GM23338 (cell line): Measurements from ENCODE around the gene ZNF579. TPM values are rescaled to one million over a fixed set of nuclear protein-coding genes. Genes with fewer than 3 reads are reported as not detected.

ENCODE experiments used
- ATAC-seq: fragments of 200-7000 bp; cut with Tn5 transposase; 3 replicates; pipeline ENCODE4 v1.9.1; 2020
- DNase-seq: peaks from one replicate; pipeline ENCODE4 v3.0.0-alpha.2; 2015; ENCODE audit warnings: low spot score
- H2AFZ ChIP-seq: fragments of 200-600 bp; sonication (generic); 2 replicates; pipeline ENCODE4 v1.8.0; 2016; ENCODE audit warnings: antibody characterized with exemption, mild to moderate bottlenecking, moderate library complexity
- H3F3A ChIP-seq: fragments of 200-600 bp; sonication (generic); replicated peaks from 2 replicates; pipeline ENCODE4 v1.8.0; 2017; ENCODE audit warnings: antibody characterized with exemption, mixed run types, low read depth
- H3K27ac ChIP-seq: fragments of 200-600 bp; sonication (generic); 2 replicates; pipeline ENCODE4 v1.6.1; 2016; ENCODE audit warnings: low read depth
- H3K27me3 ChIP-seq: fragments of 200-600 bp; sonication (generic); 2 replicates; pipeline ENCODE4 v1.8.0; 2016; ENCODE audit warnings: mild to moderate bottlenecking, mixed run types, moderate library complexity; ENCODE audit not compliant: insufficient read depth
- H3K36me3 ChIP-seq: fragments of 200-600 bp; sonication (generic); 2 replicates; pipeline ENCODE4 v1.8.0; 2016; ENCODE audit warnings: mild to moderate bottlenecking; ENCODE audit not compliant: insufficient read depth
- H3K4me1 ChIP-seq: fragments of 200-600 bp; sonication (generic); 2 replicates; pipeline ENCODE4 v1.8.0; 2016; ENCODE audit warnings: mild to moderate bottlenecking, moderate library complexity; ENCODE audit not compliant: insufficient read depth
- H3K4me2 ChIP-seq: fragments of 200-600 bp; sonication (generic); 2 replicates; pipeline ENCODE4 v1.7.1; 2017; ENCODE audit warnings: mixed run types
- H3K4me3 ChIP-seq: fragments of 200-600 bp; sonication (generic); 2 replicates; pipeline ENCODE4 v1.6.1; 2016; ENCODE audit warnings: mixed run types
- H3K79me2 ChIP-seq: fragments of 200-600 bp; sonication (generic); replicated peaks from 2 replicates; pipeline ENCODE4 v1.8.0; 2017; ENCODE audit warnings: mild to moderate bottlenecking; ENCODE audit not compliant: insufficient read depth
- H3K9me2 ChIP-seq: fragments of 200-600 bp; sonication (generic); 2 replicates; pipeline ENCODE4 v1.8.0; 2017; ENCODE audit not compliant: insufficient read depth
- H4K20me1 ChIP-seq: fragments of 200-600 bp; sonication (generic); replicated peaks from 2 replicates; pipeline ENCODE4 v1.8.0; 2017; ENCODE audit warnings: mild to moderate bottlenecking; ENCODE audit not compliant: insufficient read depth
- H3K27ac Mint-ChIP-seq: 2 replicates; pipeline ENCODE4 v1.8.0; 2020; ENCODE audit warnings: inconsistent platforms, mild to moderate bottlenecking, moderate library complexity, mixed read lengths
- H3K27me3 Mint-ChIP-seq: 3 replicates; pipeline ENCODE4 v1.8.0; 2022; ENCODE audit warnings: low read depth, mild to moderate bottlenecking, moderate library complexity, mixed read lengths, inconsistent platforms; ENCODE audit not compliant: insufficient read depth, poor library complexity
- H3K36me3 Mint-ChIP-seq: 3 replicates; pipeline ENCODE4 v1.8.0; 2021; ENCODE audit warnings: low read depth, mild to moderate bottlenecking, inconsistent platforms, moderate library complexity, mixed read lengths
- H3K4me1 Mint-ChIP-seq: 3 replicates; pipeline ENCODE4 v1.8.0; 2020; ENCODE audit warnings: mild to moderate bottlenecking, inconsistent platforms, mixed read lengths
- H3K4me3 Mint-ChIP-seq: 3 replicates; pipeline ENCODE4 v1.8.0; 2021; ENCODE audit warnings: moderate library complexity, mild to moderate bottlenecking, inconsistent platforms, mixed read lengths
- H3K9me3 Mint-ChIP-seq: 3 replicates; pipeline ENCODE4 v1.8.0; 2020; ENCODE audit warnings: moderate library complexity, mild to moderate bottlenecking, inconsistent platforms, mixed read lengths
- CREB1 ChIP-seq: fragments of 250-450 bp; sonication (Bioruptor Pico); IDR thresholded peaks from 2 replicates; pipeline ENCODE4 v1.5.0; 2020; ENCODE audit warnings: low read depth, mild to moderate bottlenecking, moderate library complexity
- EZH2phosphoT487 ChIP-seq: fragments of 200-600 bp; sonication (generic); IDR thresholded peaks from one replicate; pipeline ENCODE4 v1.8.1; 2018; ENCODE audit warnings: antibody characterized with exemption; ENCODE audit not compliant: unreplicated experiment
- POLR2AphosphoS5 ChIP-seq: IDR thresholded peaks from 2 replicates; pipeline ENCODE4 v1.6.1; 2016; ENCODE audit warnings: antibody characterized with exemption, low read depth
- ZNF114 ChIP-seq: fragments of 250-450 bp; sonication (Bioruptor Pico); IDR thresholded peaks from 2 replicates; pipeline ENCODE4 v1.5.0; 2020; ENCODE audit warnings: mild to moderate bottlenecking, moderate library complexity
- ZNF331 ChIP-seq: fragments of 250-450 bp; sonication (Bioruptor Pico); IDR thresholded peaks from 2 replicates; pipeline ENCODE4 v1.5.0; 2020; ENCODE audit warnings: low read depth, mild to moderate bottlenecking, moderate library complexity
- polyA plus RNA-seq: library from polyadenylated mRNA; unstranded; fragments of >200 nt; fragmentation: Nextera tagmentation; extraction: Ambion mirVana; gene quantifications from 2 replicates; pipeline ENCODE4 v1.2.1, GENCODE V29; 2016
- total RNA-seq: library from RNA; depleted of rRNA; stranded (reverse); fragments of >200 nt; shearing (Covaris generic); gene quantifications from 2 replicates; pipeline ENCODE4 v1.2.3, GENCODE V29; 2014
- TF ChIP-seq, protein P1 (sequence below): IDR thresholded peaks from one replicate; pipeline ENCODE4 v1.6.1; 2018; ENCODE audit warnings: antibody characterized with exemption; ENCODE audit not compliant: unreplicated experiment
- TF ChIP-seq, protein P2 (sequence below): fragments of 250-450 bp; sonication (Bioruptor Pico); IDR thresholded peaks from 2 replicates; pipeline ENCODE4 v1.5.0; 2020; ENCODE audit warnings: mild to moderate bottlenecking, moderate library complexity

The ZNF579 gene
- total and polyA plus RNA-seq, 2 experiments from 2014 or later: 7.3 to 12.2 TPM

DNA sequence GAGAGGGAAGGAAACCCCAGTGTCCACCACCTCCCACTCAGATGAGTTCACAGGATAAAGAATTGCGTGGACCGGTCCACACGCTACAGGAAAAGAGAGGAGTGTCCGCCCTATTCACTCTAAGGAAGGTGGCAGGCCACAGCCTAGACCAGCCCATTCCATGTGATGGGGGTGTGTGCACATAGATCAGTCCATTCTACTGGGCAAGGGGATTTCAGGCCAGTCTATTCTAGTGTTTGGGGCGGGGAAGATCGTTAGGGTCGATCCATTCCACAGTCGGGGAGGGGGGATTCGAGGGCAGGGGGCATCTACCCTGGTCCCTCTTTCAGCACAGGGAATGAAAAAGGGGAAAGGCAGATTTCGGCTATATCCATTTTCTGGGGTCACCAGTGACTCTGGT is 10.9 kb upstream of the ZNF579 start (continued):
- no peak for TF ChIP-seq POLR2AphosphoS5
- TF ChIP-seq, protein P1, sequence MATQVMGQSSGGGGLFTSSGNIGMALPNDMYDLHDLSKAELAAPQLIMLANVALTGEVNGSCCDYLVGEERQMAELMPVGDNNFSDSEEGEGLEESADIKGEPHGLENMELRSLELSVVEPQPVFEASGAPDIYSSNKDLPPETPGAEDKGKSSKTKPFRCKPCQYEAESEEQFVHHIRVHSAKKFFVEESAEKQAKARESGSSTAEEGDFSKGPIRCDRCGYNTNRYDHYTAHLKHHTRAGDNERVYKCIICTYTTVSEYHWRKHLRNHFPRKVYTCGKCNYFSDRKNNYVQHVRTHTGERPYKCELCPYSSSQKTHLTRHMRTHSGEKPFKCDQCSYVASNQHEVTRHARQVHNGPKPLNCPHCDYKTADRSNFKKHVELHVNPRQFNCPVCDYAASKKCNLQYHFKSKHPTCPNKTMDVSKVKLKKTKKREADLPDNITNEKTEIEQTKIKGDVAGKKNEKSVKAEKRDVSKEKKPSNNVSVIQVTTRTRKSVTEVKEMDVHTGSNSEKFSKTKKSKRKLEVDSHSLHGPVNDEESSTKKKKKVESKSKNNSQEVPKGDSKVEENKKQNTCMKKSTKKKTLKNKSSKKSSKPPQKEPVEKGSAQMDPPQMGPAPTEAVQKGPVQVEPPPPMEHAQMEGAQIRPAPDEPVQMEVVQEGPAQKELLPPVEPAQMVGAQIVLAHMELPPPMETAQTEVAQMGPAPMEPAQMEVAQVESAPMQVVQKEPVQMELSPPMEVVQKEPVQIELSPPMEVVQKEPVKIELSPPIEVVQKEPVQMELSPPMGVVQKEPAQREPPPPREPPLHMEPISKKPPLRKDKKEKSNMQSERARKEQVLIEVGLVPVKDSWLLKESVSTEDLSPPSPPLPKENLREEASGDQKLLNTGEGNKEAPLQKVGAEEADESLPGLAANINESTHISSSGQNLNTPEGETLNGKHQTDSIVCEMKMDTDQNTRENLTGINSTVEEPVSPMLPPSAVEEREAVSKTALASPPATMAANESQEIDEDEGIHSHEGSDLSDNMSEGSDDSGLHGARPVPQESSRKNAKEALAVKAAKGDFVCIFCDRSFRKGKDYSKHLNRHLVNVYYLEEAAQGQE: no peak

DNA sequence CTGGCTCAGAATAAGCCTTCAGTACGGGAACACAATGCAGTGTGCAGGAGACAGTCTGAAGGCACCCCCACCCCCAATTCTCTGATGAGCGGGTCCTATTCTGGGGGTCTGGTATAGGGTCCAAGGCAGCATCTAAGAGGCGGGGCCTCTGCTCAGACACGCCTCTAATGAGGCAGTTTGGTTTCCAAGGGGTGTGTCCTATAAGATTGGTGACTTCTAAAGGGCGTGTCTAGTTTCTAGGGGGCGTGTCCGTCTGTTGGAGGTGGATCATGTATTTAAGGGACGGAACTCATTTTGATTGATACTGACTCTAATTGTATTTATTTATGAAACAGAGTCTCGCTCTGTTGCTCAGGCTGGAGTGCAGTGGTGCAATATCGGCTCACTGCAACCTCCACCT is 10.0 kb upstream of the ZNF579 start:
- no peaks in the 10 kb centered on the region for H4K20me1 ChIP-seq
- no peaks in the 10 kb centered on the region for H3K79me2 ChIP-seq
- no peak overlapping the region for H3K4me2 ChIP-seq
- Mint-ChIP-seq H3K27ac (no peak overlapping the region), H3K27me3 (peaks cover 22% of the 10 kb centered on the region), H3K9me3 (no peaks in the 10 kb centered on the region; the same call in 1 of the 3 replicates), H3K4me1 (peaks cover 35% of the 10 kb centered on the region), H3K4me3 (no peak overlapping the region), H3K36me3 (peaks cover 22% of the 10 kb centered on the region)
- H3K4me1 ChIP-seq: peaks cover 19% of the 10 kb centered on the region
- TF ChIP-seq EZH2phosphoT487: no peak
- TF ChIP-seq CREB1 (CRISPR knock-in tag): no peak
- TF ChIP-seq, protein P1: no peak
- TF ChIP-seq ZNF114: no peak
- TF ChIP-seq, protein P2, sequence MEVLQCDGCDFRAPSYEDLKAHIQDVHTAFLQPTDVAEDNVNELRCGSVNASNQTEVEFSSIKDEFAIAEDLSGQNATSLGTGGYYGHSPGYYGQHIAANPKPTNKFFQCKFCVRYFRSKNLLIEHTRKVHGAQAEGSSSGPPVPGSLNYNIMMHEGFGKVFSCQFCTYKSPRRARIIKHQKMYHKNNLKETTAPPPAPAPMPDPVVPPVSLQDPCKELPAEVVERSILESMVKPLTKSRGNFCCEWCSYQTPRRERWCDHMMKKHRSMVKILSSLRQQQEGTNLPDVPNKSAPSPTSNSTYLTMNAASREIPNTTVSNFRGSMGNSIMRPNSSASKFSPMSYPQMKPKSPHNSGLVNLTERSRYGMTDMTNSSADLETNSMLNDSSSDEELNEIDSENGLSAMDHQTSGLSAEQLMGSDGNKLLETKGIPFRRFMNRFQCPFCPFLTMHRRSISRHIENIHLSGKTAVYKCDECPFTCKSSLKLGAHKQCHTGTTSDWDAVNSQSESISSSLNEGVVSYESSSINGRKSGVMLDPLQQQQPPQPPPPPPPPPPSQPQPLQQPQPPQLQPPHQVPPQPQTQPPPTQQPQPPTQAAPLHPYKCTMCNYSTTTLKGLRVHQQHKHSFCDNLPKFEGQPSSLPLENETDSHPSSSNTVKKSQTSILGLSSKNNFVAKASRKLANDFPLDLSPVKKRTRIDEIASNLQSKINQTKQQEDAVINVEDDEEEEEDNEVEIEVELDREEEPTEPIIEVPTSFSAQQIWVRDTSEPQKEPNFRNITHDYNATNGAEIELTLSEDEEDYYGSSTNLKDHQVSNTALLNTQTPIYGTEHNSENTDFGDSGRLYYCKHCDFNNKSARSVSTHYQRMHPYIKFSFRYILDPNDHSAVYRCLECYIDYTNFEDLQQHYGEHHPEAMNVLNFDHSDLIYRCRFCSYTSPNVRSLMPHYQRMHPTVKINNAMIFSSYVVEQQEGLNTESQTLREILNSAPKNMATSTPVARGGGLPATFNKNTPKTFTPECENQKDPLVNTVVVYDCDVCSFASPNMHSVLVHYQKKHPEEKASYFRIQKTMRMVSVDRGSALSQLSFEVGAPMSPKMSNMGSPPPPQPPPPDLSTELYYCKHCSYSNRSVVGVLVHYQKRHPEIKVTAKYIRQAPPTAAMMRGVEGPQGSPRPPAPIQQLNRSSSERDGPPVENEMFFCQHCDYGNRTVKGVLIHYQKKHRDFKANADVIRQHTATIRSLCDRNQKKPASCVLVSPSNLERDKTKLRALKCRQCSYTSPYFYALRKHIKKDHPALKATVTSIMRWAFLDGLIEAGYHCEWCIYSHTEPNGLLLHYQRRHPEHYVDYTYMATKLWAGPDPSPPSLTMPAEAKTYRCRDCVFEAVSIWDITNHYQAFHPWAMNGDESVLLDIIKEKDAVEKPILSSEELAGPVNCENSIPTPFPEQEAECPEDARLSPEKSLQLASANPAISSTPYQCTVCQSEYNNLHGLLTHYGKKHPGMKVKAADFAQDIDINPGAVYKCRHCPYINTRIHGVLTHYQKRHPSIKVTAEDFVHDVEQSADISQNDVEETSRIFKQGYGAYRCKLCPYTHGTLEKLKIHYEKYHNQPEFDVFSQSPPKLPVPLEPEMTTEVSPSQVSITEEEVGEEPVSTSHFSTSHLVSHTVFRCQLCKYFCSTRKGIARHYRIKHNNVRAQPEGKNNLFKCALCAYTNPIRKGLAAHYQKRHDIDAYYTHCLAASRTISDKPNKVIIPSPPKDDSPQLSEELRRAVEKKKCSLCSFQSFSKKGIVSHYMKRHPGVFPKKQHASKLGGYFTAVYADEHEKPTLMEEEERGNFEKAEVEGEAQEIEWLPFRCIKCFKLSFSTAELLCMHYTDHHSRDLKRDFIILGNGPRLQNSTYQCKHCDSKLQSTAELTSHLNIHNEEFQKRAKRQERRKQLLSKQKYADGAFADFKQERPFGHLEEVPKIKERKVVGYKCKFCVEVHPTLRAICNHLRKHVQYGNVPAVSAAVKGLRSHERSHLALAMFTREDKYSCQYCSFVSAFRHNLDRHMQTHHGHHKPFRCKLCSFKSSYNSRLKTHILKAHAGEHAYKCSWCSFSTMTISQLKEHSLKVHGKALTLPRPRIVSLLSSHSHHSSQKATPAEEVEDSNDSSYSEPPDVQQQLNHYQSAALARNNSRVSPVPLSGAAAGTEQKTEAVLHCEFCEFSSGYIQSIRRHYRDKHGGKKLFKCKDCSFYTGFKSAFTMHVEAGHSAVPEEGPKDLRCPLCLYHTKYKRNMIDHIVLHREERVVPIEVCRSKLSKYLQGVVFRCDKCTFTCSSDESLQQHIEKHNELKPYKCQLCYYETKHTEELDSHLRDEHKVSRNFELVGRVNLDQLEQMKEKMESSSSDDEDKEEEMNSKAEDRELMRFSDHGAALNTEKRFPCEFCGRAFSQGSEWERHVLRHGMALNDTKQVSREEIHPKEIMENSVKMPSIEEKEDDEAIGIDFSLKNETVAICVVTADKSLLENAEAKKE (CRISPR knock-in tag): no peak
- TF ChIP-seq ZNF331 (CRISPR knock-in tag): no peak
- TF ChIP-seq POLR2AphosphoS5: no peak
- no peak overlapping the region for H2AFZ ChIP-seq
- peaks cover 40% of the 10 kb centered on the region for H3K27me3 ChIP-seq
- DNase-seq (peak; percentile 84), ATAC-seq (peak; percentile 5; the same call in 2 of the 3 replicates)
- H3K36me3 ChIP-seq: no peaks in the 10 kb centered on the region
- H3F3A ChIP-seq: peaks cover 30% of the 10 kb centered on the region
- no peak overlapping the region for H3K4me3 ChIP-seq
- H3K9me2 ChIP-seq: no peaks in the 10 kb centered on the region
- no peak overlapping the region for H3K27ac ChIP-seq
